ENCODE measurements around the gene CYP19A1. TPM values are rescaled to one million over a fixed set of nuclear protein-coding genes. Genes with fewer than 3 reads are reported as not detected.

Gene CYP19A1
- total and polyA plus RNA-seq, 7 donors: 0.10 to 4.7 (median 0.22) TPM

GRCh38 chr15:51193526-51193925 lies 144.9 kb downstream of the CYP19A1 start:
- peaks cover 18% of the 10 kb centered on the region for H3K4me1 ChIP-seq
- no peak for DNase-seq
- H3K9me3 ChIP-seq: no peaks in the 10 kb centered on the region
- H3K36me3 ChIP-seq (ENCODE audit: insufficient read depth in 1 of 2, low read depth in 1 of 2): no peaks in the 10 kb centered on the region
- WGBS, 3 donors: 54 to 63% (median 55%) methylated on average over 6 of the region's 6 CpGs
- intact Hi-C loops (cut with DNase I): loop anchor here in 1 of 2 donors (2.0 kb wide), 1 partner anchor 31 kb away; no protein-coding TSS in a partner anchor
- H3K4me3 ChIP-seq: no peak overlapping the region
- no peak overlapping the region for H3K27ac ChIP-seq
- peaks cover 0 to 5% (median 0%) of the 10 kb centered on the region in 3 donors for H3K27me3 ChIP-seq (ENCODE audit: insufficient read depth in 3 of 3, low read length in 2 of 3)
- no peak for ATAC-seq
- TF ChIP-seq CTCF (IDR thresholded peaks at IDR 0.05): no peak

- no peak overlapping the region for H3K27ac ChIP-seq
- H3K4me3 ChIP-seq: no peak overlapping the region
- H3K9me3 ChIP-seq: no peaks in the 10 kb centered on the region
- DNase-seq: peak; percentile 88 to 93
- 32 to 34% (median 32%) methylated on average over 14 of the region's 14 CpGs for WGBS, 3 donors
- peak; percentile 91 for TF ChIP-seq CTCF (IDR thresholded peaks at IDR 0.05)
- intact Hi-C loops (cut with DNase I): loop anchor here (1.0 to 2.0 kb wide), 2 partner anchors 29 to 30 kb away; no protein-coding TSS in a partner anchor
- H3K4me1 ChIP-seq: peaks cover 18% of the 10 kb centered on the region
- H3K27me3 ChIP-seq (ENCODE audit: insufficient read depth in 3 of 3, low read length in 2 of 3): peaks cover 0 to 4% (median 0%) of the 10 kb centered on the region in 3 donors
- ATAC-seq: peak; percentile 82 to 89 (median 84)
- H3K36me3 ChIP-seq (ENCODE audit: insufficient read depth in 1 of 2, low read depth in 1 of 2): no peaks in the 10 kb centered on the region
These were observed 145.7 kb downstream of the CYP19A1 start for GRCh38 chr15:51192521-51193280.

GRCh38 chr15:51191766-51192165 lies 146.6 kb downstream of the CYP19A1 start:
- Histone ChIP-seq H3K27ac (peak overlapping the region; percentile 78), H3K9me3 (no peaks in the 10 kb centered on the region), H3K36me3 (ENCODE audit: insufficient read depth in 1 of 2, low read depth in 1 of 2) (no peaks in the 10 kb centered on the region), H3K4me1 (peaks cover 18% of the 10 kb centered on the region), H3K4me3 (peak overlapping the region; percentile 43), H3K27me3 (ENCODE audit: insufficient read depth in 3 of 3, low read length in 2 of 3) (no peaks in the 10 kb centered on the region)
- WGBS, 3 donors: 56 to 68% (median 61%) methylated on average over 9 of the region's 9 CpGs
- no peak for TF ChIP-seq CTCF (IDR thresholded peaks at IDR 0.05)
- DNase-seq: no peak
- peak in 2 of 4 donors; percentile 2 to 26 for ATAC-seq
- intact Hi-C loops (cut with DNase I): loop anchor here (1.0 to 2.0 kb wide), 2 partner anchors 28 to 29 kb away; no protein-coding TSS in a partner anchor

- peak overlapping the region; percentile 43 for H3K4me3 ChIP-seq
- no peaks in the 10 kb centered on the region for H3K27me3 ChIP-seq (ENCODE audit: insufficient read depth in 3 of 3, low read length in 2 of 3)
- H3K27ac ChIP-seq: peak overlapping the region; percentile 78
- H3K36me3 ChIP-seq (ENCODE audit: insufficient read depth in 1 of 2, low read depth in 1 of 2): no peaks in the 10 kb centered on the region
- DNase-seq: peak; percentile 23 to 71
- no peaks in the 10 kb centered on the region for H3K9me3 ChIP-seq
- 10 to 14% (median 14%) methylated on average over 7 of the region's 7 CpGs for WGBS, 3 donors
- no peak for TF ChIP-seq CTCF (IDR thresholded peaks at IDR 0.05)
- intact Hi-C loops (cut with DNase I): no loop called here
- peak; percentile 83 to 87 (median 84) for ATAC-seq
- peaks cover 18% of the 10 kb centered on the region for H3K4me1 ChIP-seq
These were observed 147.2 kb downstream of the CYP19A1 start for GRCh38 chr15:51191072-51191670.
